IPS-11a (cell line): ENCODE results near the gene TAMM41.
"Not testable (repeated sequence)": the region's sequence is repeated elsewhere in the genome, so short reads cannot be mapped to it uniquely, and the experiment has no call there.

ENCODE experiments used
- H3K4me3 ChIP-seq: one replicate; pipeline ENCODE4 v1.5.1; 2013; ENCODE audit warnings: low read depth, low read length, control low read depth

Gene TAMM41

GRCh38 chr3:11769704-11770476, 76.8 kb downstream of the TAMM41 start:
- H3K4me3 ChIP-seq, result no peak overlapping the region

- no peak overlapping the region for H3K4me3 ChIP-seq
These were observed 78.1 kb downstream of the TAMM41 start for GRCh38 chr3:11768604-11769003.

- H3K4me3 ChIP-seq, result no peak overlapping the region
These were observed 81.7 kb downstream of the TAMM41 start for GRCh38 chr3:11764931-11765363.

- H3K4me3 ChIP-seq, result no peak overlapping the region
These were observed 86.7 kb downstream of the TAMM41 start for GRCh38 chr3:11759996-11760395.

GRCh38 chr3:11757929-11758328, 88.8 kb downstream of the TAMM41 start:
- H3K4me3 ChIP-seq, result no peak overlapping the region

GRCh38 chr3:11757441-11757875, 89.2 kb downstream of the TAMM41 start:
- H3K4me3 ChIP-seq, result no peak overlapping the region

- H3K4me3 ChIP-seq, result no peak overlapping the region
These were observed 91.4 kb downstream of the TAMM41 start for GRCh38 chr3:11755276-11755675.

GRCh38 chr3:11752254-11752653, 94.4 kb downstream of the TAMM41 start:
- not testable (repeated sequence) for H3K4me3 ChIP-seq

- H3K4me3 ChIP-seq, result not testable (repeated sequence)
These were observed 98.4 kb downstream of the TAMM41 start for GRCh38 chr3:11748306-11748705.
